HepG2 (cell line): Measurements from ENCODE around the gene TOGARAM1. TPM values are rescaled to one million over a fixed set of nuclear protein-coding genes. Genes with fewer than 3 reads are reported as not detected.
A peak's percentile ranks its signal among the peaks of the same experiment; 100 is the strongest.

Experiments used
- BCLAF1 ChIP-seq: fragments of 450-650 bp; IDR thresholded peaks from 2 replicates; pipeline ENCODE4 v1.6.1; 2017; ENCODE audit warnings: mild to moderate bottlenecking
- CHD4 ChIP-seq: fragments of 200-600 bp; sonication (generic); IDR thresholded peaks from 2 replicates; pipeline ENCODE4 v1.7.0; 2017; ENCODE audit warnings: mild to moderate bottlenecking, low read length, borderline replicate concordance
- DMAP1 ChIP-seq: IDR thresholded peaks from 2 replicates; pipeline ENCODE4 v1.6.1; 2016
- HBP1 ChIP-seq: IDR thresholded peaks from 2 replicates; pipeline ENCODE4 v1.6.1; 2016; ENCODE audit warnings: low read depth, control low read depth
- HINFP ChIP-seq: sonication (generic); formaldehyde crosslinking; IDR thresholded peaks from 2 replicates; pipeline ENCODE4 v1.4.0; 2020; ENCODE audit warnings: low read depth, mild to moderate bottlenecking, missing genetic modification reagents
- HOMEZ ChIP-seq: IDR thresholded peaks from 2 replicates; pipeline ENCODE4 v1.6.1; 2016; ENCODE audit warnings: low read depth
- HOXA3 ChIP-seq: sonication (generic); formaldehyde crosslinking; IDR thresholded peaks from 2 replicates; pipeline ENCODE4 v1.5.0; 2020; ENCODE audit warnings: missing genetic modification reagents
- PATZ1 ChIP-seq: sonication (generic); formaldehyde crosslinking; IDR thresholded peaks from 2 replicates; pipeline ENCODE4 v1.4.0; 2020; ENCODE audit warnings: missing genetic modification reagents
- PLRG1 ChIP-seq: fragments of 450-650 bp; conservative IDR thresholded peaks from 2 replicates; pipeline ENCODE4 v1.6.1; 2016
- RBAK ChIP-seq: sonication (generic); formaldehyde crosslinking; IDR thresholded peaks from 2 replicates; pipeline ENCODE4 v1.5.1; 2020; ENCODE audit warnings: mild to moderate bottlenecking, missing genetic modification reagents
- RFXANK ChIP-seq: IDR thresholded peaks from 2 replicates; pipeline ENCODE4 v1.6.1; 2016
- STAT6 ChIP-seq: sonication (generic); formaldehyde crosslinking; IDR thresholded peaks from 2 replicates; pipeline ENCODE4 v1.4.0; 2020; ENCODE audit warnings: missing genetic modification reagents, mild to moderate bottlenecking, borderline replicate concordance
- U2AF1 ChIP-seq: fragments of 200-400 bp; formaldehyde crosslinking; optimal IDR thresholded peaks from 2 replicates; pipeline ENCODE3; 2017; ENCODE audit warnings: mild to moderate bottlenecking, low read depth, low read length
- ZMAT3 ChIP-seq: sonication (generic); formaldehyde crosslinking; conservative IDR thresholded peaks from 2 replicates; pipeline ENCODE4 v1.7.0; 2021; ENCODE audit warnings: missing genetic modification reagents
- ZNF235 ChIP-seq: sonication (generic); formaldehyde crosslinking; IDR thresholded peaks from 2 replicates; pipeline ENCODE4 v1.8.1; 2023; ENCODE audit warnings: mild to moderate bottlenecking, missing genetic modification reagents, borderline replicate concordance
- ZNF615 ChIP-seq: sonication (generic); formaldehyde crosslinking; IDR thresholded peaks from 2 replicates; pipeline ENCODE4 v1.5.0; 2020; ENCODE audit warnings: mild to moderate bottlenecking, missing genetic modification reagents, borderline replicate concordance
- ZSCAN31 ChIP-seq: sonication (generic); formaldehyde crosslinking; IDR thresholded peaks from 2 replicates; pipeline ENCODE4 v1.5.0; 2020; ENCODE audit warnings: low read depth, mild to moderate bottlenecking, missing genetic modification reagents
- polyA plus RNA-seq, 8 experiments: library from polyadenylated mRNA; depleted of rRNA in 3 of 8; stranded (reverse) in 7 of 8; unstranded in 1 of 8; fragments of >200 nt; fragmentation: Illumina TruSeq in 4 of 8; extraction: Trizol in 4 of 8; gene quantifications; 2 replicates each; pipeline versions ENCODE4 v1.2.1 to v1.2.3, GENCODE V29; 2011 to 2016; ENCODE audit warnings: low read depth in 4 of 8, missing spikeins in 1 of 8, mixed read lengths in 1 of 8; ENCODE audit not compliant: insufficient read depth in 1 of 8
- total RNA-seq, 5 experiments: library from RNA; depleted of rRNA; stranded (reverse); fragments of >200 nt; fragmentation: Illumina TruSeq; extraction: Trizol; gene quantifications; 2 replicates each; pipeline ENCODE4 v1.2.3, GENCODE V29; 2016; ENCODE audit warnings: low read depth in 1 of 5

Gene TOGARAM1
- total and polyA plus RNA-seq, 2 of the 13 experiments (the other 11 are each of a cell fraction or from before 2014, with no cell fraction given), result 5.6 to 9.8 TPM

- peak; percentile 81; the same call in 1 of the 2 replicates for TF ChIP-seq HOMEZ (CRISPR knock-in tag)
- peak; percentile 19; the same call in 1 of the 2 replicates for TF ChIP-seq STAT6 (CRISPR knock-in tag)
- no peak for TF ChIP-seq PLRG1
- TF ChIP-seq RFXANK (CRISPR knock-in tag), result no peak
- TF ChIP-seq HINFP (CRISPR knock-in tag), result peak; percentile 64
- TF ChIP-seq RBAK (CRISPR knock-in tag), result no peak
- TF ChIP-seq ZNF235 (CRISPR knock-in tag), result 0 out of 2 replicates have a peak, but pooled peaks have one; percentile 73
- TF ChIP-seq ZMAT3 (CRISPR knock-in tag), result peak; percentile 76; the same call in 1 of the 2 replicates
- TF ChIP-seq PATZ1, result peak; percentile 57
- TF ChIP-seq HBP1 (CRISPR knock-in tag), result peak; percentile 88
- TF ChIP-seq ZSCAN31 (CRISPR knock-in tag), result 0 out of 2 replicates have a peak, but pooled peaks have one; percentile 24
- no peak for TF ChIP-seq BCLAF1
- peak; percentile 84 for TF ChIP-seq HOXA3
- TF ChIP-seq DMAP1, result peak; percentile 76
- no peak for TF ChIP-seq ZNF615 (CRISPR knock-in tag)
- no peak for TF ChIP-seq CHD4
- no peak for TF ChIP-seq U2AF1
Observed at GRCh38 chr14:44961554-44962333, at the start of gene TOGARAM1, which contains the start of gene KLHL28 (continued).
